ENCODE results near the gene RFLNA.

Gene RFLNA

DNA sequence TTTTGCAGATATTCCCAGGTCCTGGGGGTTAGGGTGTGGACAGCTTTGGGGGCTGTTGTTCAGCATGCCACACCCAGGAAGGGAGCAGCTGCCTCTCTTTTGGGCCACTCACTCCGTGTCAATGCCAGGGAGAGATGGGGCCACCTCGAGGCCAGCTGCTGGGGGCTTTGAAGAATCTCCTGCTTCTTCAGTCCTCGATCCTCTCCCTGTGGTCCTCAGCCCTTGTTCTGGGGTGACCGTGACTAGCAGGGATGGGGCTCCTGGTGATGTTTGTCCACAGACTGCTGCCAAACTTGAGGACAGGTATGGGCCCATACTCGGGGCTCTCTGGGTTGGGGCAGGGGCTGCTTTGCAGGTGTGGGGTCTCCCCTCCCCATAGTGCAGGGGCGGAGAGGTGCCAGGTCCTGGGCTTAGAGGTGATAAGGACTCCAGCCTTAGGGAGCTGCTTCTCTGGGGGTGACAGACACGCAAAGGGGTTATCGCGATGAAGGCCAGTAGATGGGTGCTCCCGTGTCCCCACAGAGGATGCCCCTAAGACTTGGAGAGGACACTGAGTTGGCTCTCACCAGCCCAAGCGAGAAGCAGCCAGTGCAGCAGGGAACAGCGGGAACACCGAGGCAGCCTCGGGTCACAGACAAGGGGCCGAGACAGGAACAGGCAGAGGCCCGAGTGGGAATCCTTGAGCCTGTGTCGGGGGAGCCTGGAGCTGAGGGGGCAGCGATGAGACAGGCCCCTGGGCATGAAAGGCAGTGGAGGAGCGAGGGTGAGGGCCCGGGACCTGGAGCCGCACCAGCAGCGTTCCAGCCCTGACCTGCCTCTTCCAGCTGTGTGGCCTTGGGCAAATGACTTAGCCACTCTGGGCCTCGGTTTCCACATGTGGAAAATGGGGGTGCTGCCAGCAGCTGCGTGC, 11.1 kb downstream of the RFLNA start:
- H3K4me3 ChIP-seq (ENCODE audit: low read depth, low read length) = no peak overlapping the region
- no peak overlapping the region for H3K27ac ChIP-seq (ENCODE audit: low read depth, low read length)
- no peaks in the 10 kb centered on the region for H3K4me1 ChIP-seq (ENCODE audit: control insufficient read depth, insufficient read depth, low read length)
- no peak overlapping the region for H3K9ac ChIP-seq (ENCODE audit: low read length)
- H3K9me3 ChIP-seq (ENCODE audit: control insufficient read depth, insufficient read depth, low read depth, low read length) = no peaks in the 10 kb centered on the region
- H3K27me3 ChIP-seq (ENCODE audit: control insufficient read depth, insufficient read depth, low read length) = no peaks in the 10 kb centered on the region
- no peaks in the 10 kb centered on the region for H3K36me3 ChIP-seq (ENCODE audit: control insufficient read depth, insufficient read depth, low read length)

DNA sequence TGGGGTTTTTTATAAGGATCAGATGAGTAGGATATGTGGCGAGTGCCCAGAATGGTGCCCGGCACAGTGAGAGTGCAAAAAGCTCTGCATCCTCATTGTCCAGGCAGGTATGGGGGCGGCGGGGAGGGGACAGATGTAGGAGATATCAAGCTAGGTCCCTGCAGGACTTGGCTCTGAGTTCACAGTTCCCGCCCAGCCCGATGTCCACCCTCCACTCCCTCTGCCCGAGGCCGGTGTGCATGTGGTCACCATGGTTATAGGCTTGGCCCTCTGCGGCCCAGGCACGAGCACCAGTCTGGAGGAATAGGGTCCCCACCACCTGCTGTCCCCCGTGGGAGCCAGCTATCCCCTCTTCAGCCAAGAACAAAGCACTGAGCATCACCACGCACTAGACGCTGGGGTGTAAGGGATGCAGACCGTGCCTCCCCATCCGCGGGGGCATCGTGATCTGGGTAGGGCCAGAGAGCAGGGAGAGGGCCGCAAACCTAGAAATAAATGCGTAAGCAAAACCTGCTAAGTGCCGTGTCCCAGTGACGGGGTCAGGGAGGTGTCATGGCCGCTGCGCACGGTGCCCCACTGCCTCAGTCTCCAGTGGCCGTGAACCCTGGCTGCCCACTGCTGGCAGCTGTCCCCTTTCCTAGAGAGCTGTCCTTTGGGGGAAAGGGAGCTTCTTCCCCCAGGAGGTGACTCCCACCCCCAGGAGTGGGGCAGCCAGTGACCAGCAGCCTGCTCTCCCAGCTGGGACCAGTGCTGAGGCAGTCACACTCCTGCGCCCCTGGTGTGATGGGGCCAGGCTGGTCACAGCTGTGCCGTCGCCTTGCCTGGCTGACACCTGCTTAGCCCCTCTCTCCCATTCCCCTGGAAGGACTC, 12.0 kb downstream of the RFLNA start:
- Histone ChIP-seq H3K27me3 (ENCODE audit: control insufficient read depth, insufficient read depth, low read length) (no peaks in the 10 kb centered on the region), H3K36me3 (ENCODE audit: control insufficient read depth, insufficient read depth, low read length) (no peaks in the 10 kb centered on the region)

DNA sequence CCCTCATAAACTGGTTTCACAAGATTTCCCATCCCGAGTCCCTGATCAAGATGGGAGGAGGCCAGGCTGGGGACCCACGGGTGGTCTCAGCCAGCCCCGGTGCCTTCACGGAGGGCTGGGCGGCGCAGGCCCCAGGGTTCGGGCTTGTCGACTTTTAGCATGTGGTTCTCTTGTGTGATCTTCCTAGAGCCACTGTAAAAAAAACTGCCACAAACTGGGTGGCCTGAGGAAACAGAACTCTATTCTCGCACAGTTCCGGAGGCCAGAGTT, 12.6 kb downstream of the RFLNA start:
- H3K9me3 ChIP-seq (ENCODE audit: control insufficient read depth, insufficient read depth, low read depth, low read length) = no peaks in the 10 kb centered on the region
- H3K27ac ChIP-seq (ENCODE audit: low read depth, low read length) = no peak overlapping the region
- no peak overlapping the region for H3K4me3 ChIP-seq (ENCODE audit: low read depth, low read length)
- no peaks in the 10 kb centered on the region for H3K4me1 ChIP-seq (ENCODE audit: control insufficient read depth, insufficient read depth, low read length)
- no peaks in the 10 kb centered on the region for H3K27me3 ChIP-seq (ENCODE audit: control insufficient read depth, insufficient read depth, low read length)
- H3K36me3 ChIP-seq (ENCODE audit: control insufficient read depth, insufficient read depth, low read length) = no peaks in the 10 kb centered on the region
- no peak overlapping the region for H3K9ac ChIP-seq (ENCODE audit: low read length)

More for the DNA sequence above, 12.0 kb downstream of the RFLNA start:
- no peak overlapping the region for H3K27ac ChIP-seq (ENCODE audit: low read depth, low read length)
- no peak overlapping the region for H3K4me3 ChIP-seq (ENCODE audit: low read depth, low read length)
- no peak overlapping the region for H3K9ac ChIP-seq (ENCODE audit: low read length)
- H3K4me1 ChIP-seq (ENCODE audit: control insufficient read depth, insufficient read depth, low read length) = no peaks in the 10 kb centered on the region
- H3K9me3 ChIP-seq (ENCODE audit: control insufficient read depth, insufficient read depth, low read depth, low read length) = no peaks in the 10 kb centered on the region

DNA sequence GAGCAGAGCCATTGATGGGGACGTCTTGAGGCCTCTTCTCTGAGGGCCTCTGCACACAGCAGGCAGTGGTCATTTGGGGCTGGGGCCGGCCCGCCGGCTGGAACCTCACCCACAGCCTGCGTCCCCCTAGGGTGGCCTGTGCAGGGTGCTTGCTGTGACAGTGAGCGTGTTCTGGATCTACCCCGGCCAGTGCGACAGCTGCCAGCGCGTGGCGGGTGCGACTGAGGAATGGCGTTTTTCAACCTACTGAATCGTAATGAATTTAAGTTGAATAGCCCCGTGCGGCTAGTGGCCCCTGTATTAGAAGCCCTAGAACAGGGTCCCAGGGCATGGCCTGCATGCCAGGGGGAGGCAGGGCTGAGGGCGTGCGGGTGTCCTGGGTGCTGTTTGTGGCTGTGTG, 13.8 kb downstream of the RFLNA start:
- no peaks in the 10 kb centered on the region for H3K9me3 ChIP-seq (ENCODE audit: control insufficient read depth, insufficient read depth, low read depth, low read length)
- H3K4me1 ChIP-seq (ENCODE audit: control insufficient read depth, insufficient read depth, low read length) = no peaks in the 10 kb centered on the region
- H3K4me3 ChIP-seq (ENCODE audit: low read depth, low read length) = no peak overlapping the region
- no peaks in the 10 kb centered on the region for H3K36me3 ChIP-seq (ENCODE audit: control insufficient read depth, insufficient read depth, low read length)
- no peaks in the 10 kb centered on the region for H3K27me3 ChIP-seq (ENCODE audit: control insufficient read depth, insufficient read depth, low read length)
- no peak overlapping the region for H3K27ac ChIP-seq (ENCODE audit: low read depth, low read length)
- no peak overlapping the region for H3K9ac ChIP-seq (ENCODE audit: low read length)

DNA sequence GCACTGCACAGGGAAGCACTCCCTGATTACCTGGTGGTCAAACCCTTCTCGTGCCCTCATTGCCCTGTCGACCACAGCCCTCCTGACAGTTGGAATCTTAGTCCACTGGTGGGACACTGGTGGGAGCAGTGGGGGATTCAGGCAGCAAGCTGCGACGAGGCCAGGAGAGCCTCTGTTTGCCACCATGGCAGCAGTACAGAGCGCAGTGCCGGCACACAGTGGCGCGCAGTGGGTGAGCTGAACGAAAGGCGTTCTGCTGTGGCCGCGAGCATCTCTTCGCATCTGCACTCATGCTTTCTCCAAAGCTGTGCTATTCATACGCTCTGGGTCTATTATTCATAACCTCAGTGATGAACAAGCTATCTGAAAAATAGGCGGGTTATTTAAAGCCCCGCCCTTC, 14.3 kb downstream of the RFLNA start:
- Histone ChIP-seq H3K9me3 (ENCODE audit: control insufficient read depth, insufficient read depth, low read depth, low read length) (no peaks in the 10 kb centered on the region), H3K4me3 (ENCODE audit: low read depth, low read length) (no peak overlapping the region), H3K27me3 (ENCODE audit: control insufficient read depth, insufficient read depth, low read length) (no peaks in the 10 kb centered on the region), H3K36me3 (ENCODE audit: control insufficient read depth, insufficient read depth, low read length) (no peaks in the 10 kb centered on the region), H3K27ac (ENCODE audit: low read depth, low read length) (no peak overlapping the region), H3K4me1 (ENCODE audit: control insufficient read depth, insufficient read depth, low read length) (no peaks in the 10 kb centered on the region), H3K9ac (ENCODE audit: low read length) (no peak overlapping the region)

DNA sequence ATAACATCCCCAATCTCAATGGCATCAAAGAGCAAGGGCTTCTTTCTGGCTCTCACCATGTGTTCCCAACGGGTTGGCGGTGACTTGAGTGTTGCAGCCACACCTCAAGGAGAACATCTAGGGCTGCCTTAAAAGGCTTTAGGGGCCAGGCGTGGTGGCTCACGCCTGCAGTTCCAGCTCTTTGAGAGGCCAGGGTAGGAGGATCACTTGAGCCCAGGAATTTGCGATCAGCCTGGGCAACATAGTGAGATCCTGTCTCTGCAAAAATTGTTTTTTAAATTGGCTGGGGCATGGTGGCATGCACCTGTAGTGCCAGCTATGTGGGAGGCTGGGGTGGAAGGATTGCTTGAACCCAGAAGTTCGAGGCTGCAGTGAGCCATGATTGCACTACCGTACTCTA, 14.9 kb downstream of the RFLNA start:
- Histone ChIP-seq H3K9me3 (ENCODE audit: control insufficient read depth, insufficient read depth, low read depth, low read length) (no peaks in the 10 kb centered on the region), H3K27me3 (ENCODE audit: control insufficient read depth, insufficient read depth, low read length) (no peaks in the 10 kb centered on the region)

DNA sequence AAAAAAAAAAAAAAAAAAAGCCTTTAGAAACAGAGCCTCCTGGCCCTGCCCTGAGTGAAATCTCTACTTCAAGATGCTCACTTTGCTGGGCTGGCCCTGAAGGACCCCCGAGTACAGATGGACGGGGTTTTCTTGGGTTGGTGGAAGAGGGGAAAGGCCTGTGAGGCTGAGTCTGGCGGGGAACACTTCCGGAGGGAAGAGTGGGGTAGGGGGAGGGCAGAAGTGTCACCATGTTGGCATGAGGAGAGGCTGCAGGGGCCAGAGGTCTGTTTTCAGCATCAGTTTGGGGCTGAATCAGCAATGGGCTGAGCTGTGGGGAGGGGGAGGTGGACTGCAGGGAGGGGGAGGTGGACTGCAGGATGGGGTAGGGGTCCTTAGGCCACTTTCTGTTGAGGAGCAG, 15.3 kb downstream of the RFLNA start:
- Histone ChIP-seq H3K36me3 (ENCODE audit: control insufficient read depth, insufficient read depth, low read length) (no peaks in the 10 kb centered on the region), H3K27me3 (ENCODE audit: control insufficient read depth, insufficient read depth, low read length) (no peaks in the 10 kb centered on the region), H3K9me3 (ENCODE audit: control insufficient read depth, insufficient read depth, low read depth, low read length) (no peaks in the 10 kb centered on the region), H3K9ac (ENCODE audit: low read length) (no peak overlapping the region), H3K4me1 (ENCODE audit: control insufficient read depth, insufficient read depth, low read length) (peaks cover 5% of the 10 kb centered on the region; the same call in 1 of the 2 replicates), H3K27ac (ENCODE audit: low read depth, low read length) (no peak overlapping the region), H3K4me3 (ENCODE audit: low read depth, low read length) (no peak overlapping the region)

More for the DNA sequence above, 14.9 kb downstream of the RFLNA start:
- H3K4me1 ChIP-seq (ENCODE audit: control insufficient read depth, insufficient read depth, low read length) = peaks cover under 1% of the 10 kb centered on the region; the same call in 1 of the 2 replicates
- H3K27ac ChIP-seq (ENCODE audit: low read depth, low read length) = no peak overlapping the region
- no peak overlapping the region for H3K9ac ChIP-seq (ENCODE audit: low read length)
- no peak overlapping the region for H3K4me3 ChIP-seq (ENCODE audit: low read depth, low read length)
- H3K36me3 ChIP-seq (ENCODE audit: control insufficient read depth, insufficient read depth, low read length) = no peaks in the 10 kb centered on the region

DNA sequence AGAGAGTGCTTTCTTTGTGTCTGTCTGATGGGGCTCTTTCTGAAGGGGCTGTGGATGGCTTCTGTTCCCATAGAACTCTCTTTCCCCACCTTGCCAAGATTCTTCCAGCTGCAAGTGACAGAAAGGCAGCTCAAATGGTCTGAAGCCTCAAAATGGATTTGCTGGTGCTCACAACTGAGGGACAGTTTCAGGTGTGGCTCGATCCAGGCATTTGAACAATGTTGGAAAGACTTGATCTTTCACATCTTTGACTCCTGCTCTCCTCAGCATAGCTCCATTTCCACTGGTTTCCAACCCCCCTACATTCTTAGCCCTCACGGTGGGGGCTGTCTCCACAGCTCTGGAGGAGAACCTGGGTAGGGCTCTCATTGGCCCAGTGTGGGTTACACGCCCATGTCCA, 15.9 kb downstream of the RFLNA start:
- Histone ChIP-seq H3K27ac (ENCODE audit: low read depth, low read length) (no peak overlapping the region), H3K4me1 (ENCODE audit: control insufficient read depth, insufficient read depth, low read length) (peaks cover 11% of the 10 kb centered on the region; the same call in 1 of the 2 replicates), H3K4me3 (ENCODE audit: low read depth, low read length) (no peak overlapping the region), H3K9me3 (ENCODE audit: control insufficient read depth, insufficient read depth, low read depth, low read length) (no peaks in the 10 kb centered on the region), H3K36me3 (ENCODE audit: control insufficient read depth, insufficient read depth, low read length) (no peaks in the 10 kb centered on the region), H3K27me3 (ENCODE audit: control insufficient read depth, insufficient read depth, low read length) (no peaks in the 10 kb centered on the region), H3K9ac (ENCODE audit: low read length) (no peak overlapping the region)

DNA sequence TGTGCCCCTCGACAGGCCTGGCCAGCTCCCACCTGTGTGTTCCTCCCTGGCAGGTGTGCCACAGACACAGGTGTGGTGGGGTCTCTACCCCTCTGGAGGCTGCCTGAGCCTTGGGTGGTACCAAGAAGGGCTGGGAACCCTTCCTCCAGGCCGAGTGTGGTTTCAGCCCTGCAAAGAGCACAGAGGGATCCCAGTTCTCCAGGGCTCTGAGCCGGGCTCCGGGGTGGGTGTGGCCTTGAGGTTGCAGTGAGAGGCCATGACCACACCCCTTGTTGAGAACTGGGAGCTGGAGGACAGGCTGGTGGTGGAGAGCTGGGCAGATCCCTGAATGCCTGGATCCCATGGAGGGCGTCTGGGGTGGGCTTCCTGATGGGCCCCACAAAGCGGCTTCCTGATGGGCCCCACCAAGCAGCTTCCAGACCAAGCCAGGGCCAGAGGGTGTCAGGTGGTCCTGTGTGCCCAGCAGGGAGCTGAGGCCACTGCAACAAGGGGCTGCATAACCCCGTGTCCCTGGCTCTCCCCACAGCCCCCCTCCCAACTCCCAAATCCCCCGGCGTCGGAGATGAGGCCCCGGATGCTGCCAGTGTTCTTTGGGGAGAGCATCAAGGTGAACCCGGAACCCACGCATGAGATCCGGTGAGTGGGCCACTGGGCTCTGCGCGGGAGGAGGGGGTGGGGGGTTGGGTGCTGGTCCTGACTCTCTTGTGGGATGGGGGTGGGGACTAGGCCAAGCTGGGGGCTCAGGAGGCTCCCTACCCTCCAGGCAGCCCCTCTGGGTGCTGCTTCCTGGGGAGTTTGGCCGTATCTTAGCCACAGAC, 16.6 kb downstream of the RFLNA start:
- Histone ChIP-seq H3K27ac (ENCODE audit: low read depth, low read length) (no peak overlapping the region), H3K27me3 (ENCODE audit: control insufficient read depth, insufficient read depth, low read length) (no peaks in the 10 kb centered on the region), H3K4me1 (ENCODE audit: control insufficient read depth, insufficient read depth, low read length) (peaks cover 16% of the 10 kb centered on the region; the same call in 1 of the 2 replicates), H3K9me3 (ENCODE audit: control insufficient read depth, insufficient read depth, low read depth, low read length) (no peaks in the 10 kb centered on the region), H3K4me3 (ENCODE audit: low read depth, low read length) (no peak overlapping the region), H3K9ac (ENCODE audit: low read length) (no peak overlapping the region), H3K36me3 (ENCODE audit: control insufficient read depth, insufficient read depth, low read length) (no peaks in the 10 kb centered on the region)

DNA sequence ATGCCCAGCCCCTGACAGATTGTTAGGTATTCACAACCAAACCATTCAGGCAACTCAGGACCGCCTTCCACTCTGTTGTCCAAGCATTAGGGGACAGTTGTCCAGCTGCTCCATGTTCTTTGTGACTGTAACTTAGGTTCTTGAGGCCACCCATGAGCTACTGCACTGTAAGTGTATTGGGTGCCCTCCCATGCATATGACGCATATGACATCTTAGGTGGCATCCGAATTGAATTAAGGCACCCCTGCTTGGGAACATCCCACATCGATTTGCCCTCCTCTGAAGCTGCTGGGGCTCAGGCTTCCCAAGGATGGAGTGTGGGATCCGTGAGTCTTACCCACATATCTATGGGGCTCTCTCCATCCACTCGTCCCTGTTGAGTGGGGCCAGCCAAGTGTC, 17.7 kb downstream of the RFLNA start:
- Histone ChIP-seq H3K27me3 (ENCODE audit: control insufficient read depth, insufficient read depth, low read length) (no peaks in the 10 kb centered on the region), H3K4me1 (ENCODE audit: control insufficient read depth, insufficient read depth, low read length) (peaks cover 27% of the 10 kb centered on the region; the same call in 1 of the 2 replicates), H3K9ac (ENCODE audit: low read length) (no peak overlapping the region), H3K9me3 (ENCODE audit: control insufficient read depth, insufficient read depth, low read depth, low read length) (no peaks in the 10 kb centered on the region), H3K36me3 (ENCODE audit: control insufficient read depth, insufficient read depth, low read length) (no peaks in the 10 kb centered on the region), H3K27ac (ENCODE audit: low read depth, low read length) (no peak overlapping the region), H3K4me3 (ENCODE audit: low read depth, low read length) (no peak overlapping the region)

Data from HUES6 (cell line).